Mucosa of descending colon (tissue), 3 donors: ENCODE measurements around the gene FAM83E. TPM values are rescaled to one million over a fixed set of nuclear protein-coding genes. Genes with fewer than 3 reads are reported as not detected.

Source experiments
- ATAC-seq: fragments of 200-7000 bp; cut with Tn5 transposase; one replicate; pipeline ENCODE4 v1.9.1; 2020; ENCODE audit warnings: mild to moderate bottlenecking, moderate library complexity
- DNase-seq, 3 donors: peaks; one replicate each; pipeline ENCODE4 v3.0.0-alpha.2; 2020
- H3K36me3 ChIP-seq: fragments of 200-600 bp; one replicate; pipeline ENCODE4 v1.8.0; 2021; ENCODE audit warnings: low read depth, mild to moderate bottlenecking
- H3K4me1 ChIP-seq: fragments of 200-600 bp; one replicate; pipeline ENCODE4 v1.8.0; 2021; ENCODE audit warnings: low read depth, mild to moderate bottlenecking
- H3K4me3 ChIP-seq: fragments of 200-600 bp; one replicate; pipeline ENCODE4 v1.8.0; 2021; ENCODE audit warnings: mild to moderate bottlenecking
- H3K9me3 ChIP-seq: fragments of 200-600 bp; one replicate; pipeline ENCODE4 v1.8.0; 2021; ENCODE audit warnings: mild to moderate bottlenecking
- intact Hi-C, 2 donors: fragments of 100-400 bp; cut with DNase I in 1 of 2; cut with micrococcal nuclease in 1 of 2; formaldehyde crosslinking; loops; one replicate each; pipeline versions ENCODE4 v1.11.0 to v1.11.1; 2022; cut with DNase I, micrococcal nuclease
- total RNA-seq, 3 donors: library from RNA; stranded (reverse); fragmentation: NEBNext Ultra II Directional in 2 of 3; extraction: Animal tissue kit (Norgen Biotek cat#: 25700) in 2 of 3; gene quantifications; one replicate each; pipeline versions ENCODE4 v1.2.1 to v1.2.4, GENCODE V29; 2021 to 2023
- TF ChIP-seq, protein P1 (sequence below): fragments of 200-600 bp; IDR thresholded peaks from one replicate; pipeline ENCODE4 v1.8.0; 2022; ENCODE audit warnings: antibody characterized with exemption, mild to moderate bottlenecking
- donor health status: DM: no; HTN: no; CAD: no; lungs with moderate emphysema.
- donor health status: DM: no; HTN: no; CAD: no.
- donor health status: DM: no; HTN: yes; CAD: no.

The FAM83E gene
- total RNA-seq, 3 donors from 2014 or later: 97.8 to 180 (median 175) TPM

DNA sequence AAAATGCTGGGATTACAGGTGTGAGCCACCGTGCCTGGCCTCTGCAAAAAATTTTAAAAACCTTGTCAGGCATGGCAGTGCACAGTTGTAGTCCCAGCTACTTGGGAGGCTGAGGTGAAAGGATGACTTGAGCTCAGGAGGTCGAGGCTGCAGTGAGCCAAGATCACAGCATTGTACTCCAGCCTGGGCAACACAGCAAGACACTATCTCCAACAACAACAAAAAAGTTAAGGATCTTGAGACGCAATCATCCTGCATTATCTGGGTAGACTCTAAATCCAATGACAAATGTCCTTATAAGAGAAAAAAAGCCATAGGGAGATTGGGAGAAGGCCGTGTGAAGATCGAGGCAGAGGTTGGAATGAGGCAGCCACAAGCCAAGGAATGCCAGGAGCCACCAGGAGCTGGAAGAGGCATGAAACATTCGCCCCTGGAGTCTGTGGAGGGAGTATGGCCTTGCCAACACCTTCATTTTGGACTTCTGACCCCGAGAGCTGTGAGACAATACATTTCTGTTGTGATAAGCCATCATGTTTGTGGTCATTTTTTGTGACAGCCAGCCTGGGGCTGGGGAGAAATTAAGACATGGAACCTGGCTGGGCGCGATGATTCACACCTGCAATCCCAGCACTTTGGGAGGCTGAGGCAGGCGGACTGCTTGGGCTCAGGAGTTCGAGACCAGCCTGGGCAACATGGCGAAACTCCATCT lies 36.3 kb upstream of the FAM83E start:
- Histone ChIP-seq H3K4me3 (no peak overlapping the region), H3K9me3 (no peaks in the 10 kb centered on the region), H3K4me1 (peaks cover 3% of the 10 kb centered on the region), H3K36me3 (no peaks in the 10 kb centered on the region)
- intact Hi-C loops: no loop called here
- DNase-seq (no peak), ATAC-seq (no peak)
- TF ChIP-seq, protein P1, sequence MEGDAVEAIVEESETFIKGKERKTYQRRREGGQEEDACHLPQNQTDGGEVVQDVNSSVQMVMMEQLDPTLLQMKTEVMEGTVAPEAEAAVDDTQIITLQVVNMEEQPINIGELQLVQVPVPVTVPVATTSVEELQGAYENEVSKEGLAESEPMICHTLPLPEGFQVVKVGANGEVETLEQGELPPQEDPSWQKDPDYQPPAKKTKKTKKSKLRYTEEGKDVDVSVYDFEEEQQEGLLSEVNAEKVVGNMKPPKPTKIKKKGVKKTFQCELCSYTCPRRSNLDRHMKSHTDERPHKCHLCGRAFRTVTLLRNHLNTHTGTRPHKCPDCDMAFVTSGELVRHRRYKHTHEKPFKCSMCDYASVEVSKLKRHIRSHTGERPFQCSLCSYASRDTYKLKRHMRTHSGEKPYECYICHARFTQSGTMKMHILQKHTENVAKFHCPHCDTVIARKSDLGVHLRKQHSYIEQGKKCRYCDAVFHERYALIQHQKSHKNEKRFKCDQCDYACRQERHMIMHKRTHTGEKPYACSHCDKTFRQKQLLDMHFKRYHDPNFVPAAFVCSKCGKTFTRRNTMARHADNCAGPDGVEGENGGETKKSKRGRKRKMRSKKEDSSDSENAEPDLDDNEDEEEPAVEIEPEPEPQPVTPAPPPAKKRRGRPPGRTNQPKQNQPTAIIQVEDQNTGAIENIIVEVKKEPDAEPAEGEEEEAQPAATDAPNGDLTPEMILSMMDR: no peak

DNA sequence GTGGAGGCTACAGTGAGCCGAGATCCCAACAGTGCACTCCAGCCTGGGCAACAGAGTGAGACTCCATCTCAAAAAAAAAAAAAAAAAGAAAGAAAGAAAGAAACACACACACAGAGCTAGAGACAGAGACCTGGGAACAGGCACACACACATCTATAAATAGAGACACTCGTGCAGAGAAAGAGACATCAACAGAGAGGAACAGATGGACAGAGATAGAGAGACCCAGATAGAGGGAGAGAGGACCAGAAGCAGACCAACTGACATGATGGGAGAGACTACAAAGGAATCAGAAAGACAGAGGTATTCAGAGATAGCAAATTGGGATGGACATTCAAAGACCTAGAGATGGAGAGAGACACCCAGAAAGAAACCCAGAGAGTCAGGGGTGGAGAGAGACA lies 33.3 kb upstream of the FAM83E start:
- peaks cover 10% of the 10 kb centered on the region for H3K4me1 ChIP-seq
- DNase-seq (no peak), ATAC-seq (no peak)
- H3K36me3 ChIP-seq: no peaks in the 10 kb centered on the region
- H3K4me3 ChIP-seq: no peak overlapping the region
- TF ChIP-seq, protein P1: no peak
- H3K9me3 ChIP-seq: no peaks in the 10 kb centered on the region
- intact Hi-C loops: no loop called here

DNA sequence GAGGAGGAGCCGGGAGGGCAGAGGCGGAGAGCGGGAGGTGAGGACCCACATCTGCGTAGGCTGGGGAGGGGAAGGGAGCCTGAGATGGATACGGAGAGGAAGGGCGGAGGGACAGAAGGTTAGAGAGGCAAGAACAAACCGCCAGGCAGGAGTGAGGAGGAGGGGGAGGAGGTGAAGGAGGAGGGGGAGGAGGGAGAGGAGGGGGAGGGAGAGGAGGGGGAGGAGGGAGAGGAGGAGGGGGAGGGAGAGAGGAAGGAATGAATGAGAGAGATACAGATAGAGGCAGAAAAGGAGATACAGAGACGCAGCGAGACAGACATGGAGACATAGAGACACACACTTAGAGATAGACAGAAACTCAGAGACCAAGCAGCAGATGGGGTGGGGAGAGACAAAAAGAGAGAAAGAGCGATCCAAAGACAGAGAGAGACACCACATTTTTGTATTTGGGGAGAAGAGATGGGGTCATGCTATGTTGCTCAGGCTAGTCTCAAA lies 31.9 kb upstream of the FAM83E start:
- intact Hi-C loops: no loop called here
- ATAC-seq (no peak), DNase-seq (no peak)
- H3K9me3 ChIP-seq: no peaks in the 10 kb centered on the region
- no peak overlapping the region for H3K4me3 ChIP-seq
- no peaks in the 10 kb centered on the region for H3K36me3 ChIP-seq
- peaks cover 10% of the 10 kb centered on the region for H3K4me1 ChIP-seq
- TF ChIP-seq, protein P1: no peak

DNA sequence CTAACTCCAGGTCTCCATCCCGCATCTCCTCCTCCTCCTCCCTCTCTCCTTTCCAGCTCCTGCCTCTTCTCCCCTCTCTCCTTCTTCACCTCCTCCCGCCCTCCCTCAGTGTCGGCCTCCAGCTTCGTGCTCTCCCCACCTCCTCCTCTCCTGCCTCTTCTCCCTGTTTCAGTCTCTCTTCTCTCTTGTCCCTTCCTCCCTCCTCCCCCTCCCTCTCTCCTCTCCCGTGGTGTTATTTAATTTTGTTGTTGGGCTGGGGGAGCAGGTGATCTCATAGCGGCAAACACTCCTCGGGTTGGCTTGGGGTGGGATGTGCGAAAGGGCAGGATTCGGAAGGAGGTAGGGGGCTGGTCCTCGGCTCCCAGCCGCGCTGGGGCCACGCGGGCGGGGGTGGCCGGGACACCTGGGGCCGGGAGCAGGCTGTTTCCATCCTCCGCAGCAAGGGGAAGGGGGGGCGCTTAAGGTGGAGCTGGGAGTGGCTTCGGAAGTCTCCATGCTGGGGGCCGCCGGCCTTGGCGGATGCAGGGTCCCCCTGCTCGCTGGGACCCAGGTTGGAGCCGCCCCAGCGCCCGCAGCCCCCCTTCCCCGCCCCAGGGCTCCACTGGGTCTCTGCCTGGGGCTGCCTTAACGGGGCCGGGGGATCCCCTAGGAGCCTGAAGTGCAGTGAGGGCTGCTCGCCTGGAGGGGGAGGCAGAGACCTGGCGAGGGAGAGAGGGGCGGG lies 31.3 kb upstream of the FAM83E start, which contains the start of gene CA11:
CA11 (minus strand) TSS at position 187 of the 721 bp plus-strand sequence. CDS start 555 bp downstream, outside the sequence.
- ATAC-seq: peak; percentile 93
- TF ChIP-seq, protein P1: peak; percentile 83
- no peak within 1 kb of the TSS for H3K4me3 ChIP-seq
- intact Hi-C loops: no loop called here
- no peaks in the 10 kb centered on the region for H3K9me3 ChIP-seq
- peaks cover 10% of the 10 kb centered on the region for H3K4me1 ChIP-seq
- peak; percentile 83 to 92 (median 92) for DNase-seq
- no peaks in the 10 kb centered on the region for H3K36me3 ChIP-seq

DNA sequence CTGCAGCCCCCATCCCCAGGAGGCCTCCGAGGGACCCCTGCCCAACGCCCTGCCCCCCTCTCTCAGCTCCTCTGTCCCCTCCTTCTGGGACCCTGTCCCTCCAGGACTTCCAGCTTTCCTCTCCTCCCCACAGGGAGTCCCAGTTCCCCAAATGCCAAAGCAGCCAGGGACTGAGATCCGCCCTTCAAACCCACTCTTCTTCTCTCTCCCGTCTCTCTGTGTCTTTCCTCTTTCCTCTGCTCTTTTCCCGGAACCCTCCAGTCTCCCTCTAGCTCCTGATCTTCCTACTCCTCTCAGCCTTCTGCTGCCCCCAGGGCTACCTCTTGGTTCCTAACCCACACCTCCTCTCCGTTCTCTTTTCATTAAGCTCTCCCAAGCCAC lies 30.7 kb upstream of the FAM83E start:
- Histone ChIP-seq H3K4me1 (peaks cover 10% of the 10 kb centered on the region), H3K36me3 (no peaks in the 10 kb centered on the region), H3K9me3 (no peaks in the 10 kb centered on the region), H3K4me3 (no peak overlapping the region)
- intact Hi-C loops: no loop called here
- TF ChIP-seq, protein P1: no peak
- ATAC-seq (peak; percentile 1), DNase-seq (peak in 1 of 3 donors; percentile 62)
